ENCODE results near the gene CCDC73. TPM values are rescaled to one million over a fixed set of nuclear protein-coding genes. Genes with fewer than 3 reads are reported as not detected.

CCDC73 gene
- total RNA-seq, 1 donor from 2014 or later = not detected

- no peak for TF ChIP-seq CTCF (IDR thresholded peaks at IDR 0.05; ENCODE audit: unreplicated experiment)
- Mint-ChIP-seq H3K4me1 (ENCODE audit: low read depth) (no peaks in the 10 kb centered on the region), H3K36me3 (ENCODE audit: insufficient read depth) (no peaks in the 10 kb centered on the region), H3K27ac (no peak overlapping the region), H3K27me3 (peaks cover 16% of the 10 kb centered on the region), H3K9me3 (ENCODE audit: low read depth) (no peaks in the 10 kb centered on the region), H3K4me3 (ENCODE audit: low read depth) (no peak overlapping the region)
- DNase-seq (ENCODE audit: low spot score, unreplicated experiment) = no peak
Measured at GRCh38 chr11:32836946-32837345, 42.5 kb upstream of the CCDC73 start.

GRCh38 chr11:32833921-32834320 lies 39.5 kb upstream of the CCDC73 start:
- no peak for DNase-seq (ENCODE audit: low spot score, unreplicated experiment)
- TF ChIP-seq CTCF (IDR thresholded peaks at IDR 0.05; ENCODE audit: unreplicated experiment) = no peak
- Mint-ChIP-seq H3K4me3 (ENCODE audit: low read depth) (no peak overlapping the region), H3K36me3 (ENCODE audit: insufficient read depth) (no peaks in the 10 kb centered on the region), H3K4me1 (ENCODE audit: low read depth) (peaks cover 6% of the 10 kb centered on the region), H3K9me3 (ENCODE audit: low read depth) (no peaks in the 10 kb centered on the region), H3K27ac (no peak overlapping the region), H3K27me3 (peaks cover 34% of the 10 kb centered on the region)

- no peak for DNase-seq (ENCODE audit: low spot score, unreplicated experiment)
- no peak overlapping the region for H3K27ac Mint-ChIP-seq
- H3K27me3 Mint-ChIP-seq = peaks cover 51% of the 10 kb centered on the region
- H3K36me3 Mint-ChIP-seq (ENCODE audit: insufficient read depth) = no peaks in the 10 kb centered on the region
- no peaks in the 10 kb centered on the region for H3K9me3 Mint-ChIP-seq (ENCODE audit: low read depth)
- peaks cover 6% of the 10 kb centered on the region for H3K4me1 Mint-ChIP-seq (ENCODE audit: low read depth)
- no peak for TF ChIP-seq CTCF (IDR thresholded peaks at IDR 0.05; ENCODE audit: unreplicated experiment)
- H3K4me3 Mint-ChIP-seq (ENCODE audit: low read depth) = peak overlapping the region; percentile 82
Measured at GRCh38 chr11:32831221-32831620, 36.8 kb upstream of the CCDC73 start.

- no peak for TF ChIP-seq CTCF (IDR thresholded peaks at IDR 0.05; ENCODE audit: unreplicated experiment)
- H3K9me3 Mint-ChIP-seq (ENCODE audit: low read depth) = no peaks in the 10 kb centered on the region
Measured at GRCh38 chr11:32830796-32831195, 36.3 kb upstream of the CCDC73 start.

GRCh38 chr11:32830413-32830738 lies 35.9 kb upstream of the CCDC73 start:
- H3K9me3 Mint-ChIP-seq (ENCODE audit: low read depth) = no peaks in the 10 kb centered on the region
- H3K27ac Mint-ChIP-seq = no peak overlapping the region
- no peak for DNase-seq (ENCODE audit: low spot score, unreplicated experiment)
- H3K27me3 Mint-ChIP-seq = peaks cover 51% of the 10 kb centered on the region
- TF ChIP-seq CTCF (IDR thresholded peaks at IDR 0.05; ENCODE audit: unreplicated experiment) = no peak
- peaks cover 6% of the 10 kb centered on the region for H3K4me1 Mint-ChIP-seq (ENCODE audit: low read depth)
- H3K36me3 Mint-ChIP-seq (ENCODE audit: insufficient read depth) = no peaks in the 10 kb centered on the region
- H3K4me3 Mint-ChIP-seq (ENCODE audit: low read depth) = peak overlapping the region; percentile 82

More at GRCh38 chr11:32830796-32831195, 36.3 kb upstream of the CCDC73 start:
- peak overlapping the region; percentile 82 for H3K4me3 Mint-ChIP-seq (ENCODE audit: low read depth)
- DNase-seq (ENCODE audit: low spot score, unreplicated experiment) = no peak
- H3K36me3 Mint-ChIP-seq (ENCODE audit: insufficient read depth) = no peaks in the 10 kb centered on the region
- H3K27ac Mint-ChIP-seq = no peak overlapping the region
- H3K4me1 Mint-ChIP-seq (ENCODE audit: low read depth) = peaks cover 6% of the 10 kb centered on the region
- peaks cover 51% of the 10 kb centered on the region for H3K27me3 Mint-ChIP-seq
